NCI-H2107 treated with DMSO at 0.1 percent for 48 hours (cell line): ENCODE measurements around the gene NUMA1.
A peak's percentile ranks its signal among the peaks of the same experiment; 100 is the strongest.

ENCODE experiments used
- DNase-seq: peaks from one replicate; lab custom pipeline; 2025; ENCODE audit not compliant: unreplicated experiment; lab: John Stamatoyannopoulos, UW

Gene NUMA1

DNA sequence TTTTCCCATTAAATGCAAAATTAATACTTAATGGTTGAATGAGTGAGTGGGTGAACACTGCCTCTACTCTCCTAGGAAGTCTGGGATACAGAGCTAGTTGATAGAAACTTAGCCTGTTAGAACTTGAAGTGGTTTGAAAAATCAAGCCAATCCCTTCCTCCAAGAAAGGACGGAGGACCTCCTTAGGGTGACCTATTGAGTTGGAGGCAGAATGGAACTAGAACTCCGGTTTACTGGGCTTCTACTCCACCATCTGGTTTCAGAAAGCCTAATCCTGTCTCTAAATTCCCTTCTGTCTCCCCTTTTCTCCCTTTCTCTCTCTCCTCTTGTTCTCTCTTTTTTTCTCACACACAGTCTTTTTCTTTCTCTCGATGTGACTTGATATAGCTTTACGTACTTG is 101.2 kb downstream of the NUMA1 start:
- no peak for DNase-seq

DNA sequence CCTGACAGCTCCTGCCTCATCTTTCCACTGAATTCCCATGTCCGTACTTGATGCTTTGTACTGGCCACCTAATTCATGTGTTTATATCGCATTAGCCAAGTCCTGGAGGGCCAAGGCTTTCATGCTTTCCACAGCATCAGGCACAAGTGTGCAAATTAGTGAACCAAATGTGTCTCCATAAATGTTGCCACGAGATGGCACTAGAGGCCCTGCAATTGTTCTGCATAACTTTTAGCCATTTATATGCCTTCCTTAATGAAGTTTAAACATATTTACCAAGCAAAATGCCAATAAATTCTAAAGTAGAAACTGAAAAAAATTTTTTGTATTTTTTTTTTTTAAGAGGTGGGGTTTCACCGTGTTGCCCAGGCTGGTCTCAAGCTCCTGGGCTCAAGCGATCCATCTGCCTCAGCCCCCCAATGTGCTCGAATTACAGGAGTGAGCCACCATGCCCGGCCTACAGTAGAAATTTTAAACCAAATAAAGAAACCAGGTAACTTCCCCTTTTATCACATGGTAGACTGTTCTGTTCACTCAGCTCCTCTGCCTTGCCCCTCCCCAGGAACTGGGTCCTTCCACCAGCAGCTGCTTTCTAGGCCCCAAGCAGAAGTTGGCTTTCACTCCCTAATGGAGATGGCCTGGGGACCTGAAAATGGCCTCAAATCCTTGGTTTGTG is 102.5 kb downstream of the NUMA1 start:
- DNase-seq, result peak; percentile 28

DNA sequence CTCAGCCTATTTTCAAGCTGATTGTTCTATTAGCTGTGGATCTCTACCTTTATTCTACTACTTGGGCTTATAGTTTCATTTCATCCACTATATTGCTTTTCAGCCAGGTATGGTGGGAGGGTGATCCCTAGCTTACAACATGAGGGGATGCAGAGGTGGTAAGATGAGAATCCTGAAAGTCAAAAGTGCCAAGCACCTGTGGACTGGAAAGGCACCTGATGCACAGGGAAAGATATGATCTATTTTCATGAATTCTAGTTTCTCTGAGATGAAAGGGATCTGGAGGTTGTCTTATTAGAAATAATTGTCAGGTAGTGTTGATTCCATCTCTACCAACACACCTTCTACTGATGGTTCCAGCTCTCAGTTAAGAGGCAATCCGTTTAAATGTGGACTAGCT is 103.3 kb downstream of the NUMA1 start:
- no peak for DNase-seq

DNA sequence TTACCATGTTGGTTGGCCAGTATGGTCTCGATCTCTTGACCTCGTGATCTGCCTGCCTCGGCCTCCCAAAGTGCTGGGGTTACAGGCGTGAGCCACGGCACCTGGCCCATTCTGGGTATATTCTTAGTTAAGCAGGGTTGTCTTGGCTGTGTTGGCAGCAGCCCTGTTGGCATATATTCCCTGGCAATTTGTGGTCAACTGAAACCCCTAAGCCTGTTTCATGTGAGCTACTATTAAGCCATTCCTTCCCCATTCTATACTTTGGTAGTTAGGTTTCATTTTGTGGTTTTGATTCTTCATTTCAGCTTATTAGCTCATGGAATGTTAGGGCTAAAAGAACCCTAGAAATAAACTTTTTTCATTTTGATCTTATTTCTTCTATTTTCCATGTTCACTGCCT is 103.8 kb downstream of the NUMA1 start:
- no peak for DNase-seq

DNA sequence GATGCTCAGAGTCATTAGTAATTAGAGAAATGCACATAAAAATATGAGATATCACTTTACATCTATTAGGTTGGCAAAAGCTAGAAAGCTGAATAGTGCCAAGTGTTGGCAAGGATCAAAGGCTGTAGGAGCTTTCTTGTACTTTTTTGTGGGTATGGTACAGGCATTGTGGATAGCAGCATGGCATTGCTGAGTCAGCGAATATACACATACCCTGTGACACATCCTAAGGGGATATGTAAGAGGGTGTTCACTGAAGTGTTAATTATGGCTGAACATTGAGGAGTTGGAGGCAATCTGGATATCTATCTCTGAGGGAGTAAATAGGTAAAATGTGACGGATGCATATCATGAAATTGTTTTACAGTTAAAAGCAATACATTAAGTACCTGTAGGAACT is 108.7 kb downstream of the NUMA1 start:
- DNase-seq, result no peak

DNA sequence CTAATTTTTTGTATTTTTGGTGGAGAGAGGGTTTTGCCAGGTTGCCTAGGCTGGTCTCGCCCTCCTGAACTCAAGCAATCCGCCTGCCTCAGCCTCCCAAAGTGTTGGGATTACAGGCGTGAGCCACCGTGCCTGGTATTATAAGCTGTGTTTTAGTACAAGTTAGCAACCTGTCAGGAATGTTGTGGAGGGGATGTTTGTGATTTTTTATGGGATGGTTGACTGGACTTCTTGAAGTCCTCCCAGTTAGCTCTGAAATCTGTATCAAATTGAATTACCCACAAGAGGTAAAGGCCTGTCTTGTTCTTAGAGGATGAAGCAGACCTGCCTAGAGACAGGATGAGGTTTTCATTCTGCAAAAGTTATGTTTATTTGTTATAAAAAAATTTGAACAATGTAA is 115.7 kb downstream of the NUMA1 start:
- DNase-seq, result no peak

DNA sequence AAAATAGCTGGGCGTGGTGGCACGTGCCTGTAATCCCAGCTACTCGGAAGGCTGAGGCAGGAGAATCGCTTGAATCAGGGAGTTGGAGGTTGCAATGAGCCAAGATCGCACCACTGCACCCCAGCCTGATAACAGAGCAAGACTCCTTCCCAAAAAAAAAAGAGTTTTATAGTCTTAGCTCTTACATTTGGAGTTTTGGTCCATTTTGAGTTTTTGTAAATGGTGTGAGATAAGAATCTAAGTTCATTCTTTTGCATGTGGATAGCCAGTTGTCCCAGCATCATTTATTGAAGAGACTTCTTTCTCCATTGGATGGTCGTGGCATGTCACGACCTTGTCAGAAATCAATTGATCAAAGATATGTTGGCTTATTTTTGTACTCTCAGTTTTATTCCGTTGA is 116.9 kb downstream of the NUMA1 start:
- no peak for DNase-seq

DNA sequence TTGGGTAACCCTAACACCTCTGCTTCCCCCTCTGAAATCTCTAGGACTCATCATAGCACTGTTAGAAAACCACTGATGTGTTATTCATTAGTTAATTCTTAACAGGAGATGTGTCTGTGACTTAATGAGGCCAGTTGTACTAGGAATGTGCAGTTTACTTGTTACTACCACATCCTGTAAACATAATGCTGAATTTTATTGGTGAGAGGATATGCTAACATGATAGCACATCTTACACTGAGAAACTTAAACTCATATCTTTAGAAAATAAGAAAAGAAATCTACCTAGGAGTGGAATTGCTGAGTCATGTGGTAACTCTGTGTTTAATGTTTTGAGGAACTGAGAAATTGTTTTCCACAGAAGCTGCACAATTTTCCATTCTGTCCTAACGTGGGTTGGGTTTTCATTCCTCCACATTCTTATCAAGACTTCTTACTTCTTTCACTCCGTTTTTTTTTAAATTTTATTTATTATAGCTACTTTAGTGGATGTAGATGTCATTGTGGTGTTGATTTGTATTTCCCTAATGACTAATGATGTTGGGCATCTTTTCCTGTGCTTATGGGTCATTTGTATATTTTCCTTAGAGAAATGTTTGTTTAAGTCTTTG is 117.8 kb downstream of the NUMA1 start:
- no peak for DNase-seq

DNA sequence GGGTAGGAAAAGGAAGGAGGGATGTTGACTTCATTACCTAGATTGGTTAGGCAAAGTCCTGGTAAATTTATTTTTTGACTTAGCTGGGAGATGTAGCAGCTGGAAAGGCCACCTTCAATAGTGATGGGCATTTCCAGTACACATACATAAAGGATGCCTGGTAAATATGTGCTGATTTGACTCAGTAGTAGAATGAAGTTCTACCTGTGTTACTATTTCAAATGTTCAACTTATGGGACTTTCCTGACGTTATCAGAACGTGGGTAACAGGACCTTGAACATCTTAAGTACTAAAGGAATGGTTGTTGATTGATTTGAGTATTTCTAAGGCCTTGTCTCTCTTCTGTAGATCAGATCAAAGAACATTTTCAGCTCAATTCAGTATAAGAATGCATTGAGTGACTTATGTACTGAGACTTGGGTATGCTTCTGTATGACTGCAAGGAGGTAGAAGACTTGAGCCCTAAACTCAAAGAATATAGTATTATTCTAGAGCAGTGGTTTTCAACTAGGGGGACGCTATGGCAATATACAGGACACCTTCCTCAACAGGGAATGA is 124.4 kb downstream of the NUMA1 start:
- no peak for DNase-seq
